Activated effector memory CD4-positive, alpha-beta T cell treated with Interleukin-2 at 50 U/mL for 16 hours (primary cell): ENCODE results near the gene TSPY8.
"Not testable (repeated sequence)": the region's sequence is repeated elsewhere in the genome, so short reads cannot be mapped to it uniquely, and the experiment has no call there.

Source experiments
- DNase-seq: peaks from one replicate; pipeline ENCODE4 v3.0.0-alpha.2; 2020

TSPY8 gene

GRCh38 chrY:9357497-9357896 lies at the start of gene TSPY8:
Gene TSPY8, plus strand, starts transcription at chrY:9357797. Its CDS starts 46 bp downstream, at chrY:9357843.
- DNase-seq = not testable (repeated sequence)

GRCh38 chrY:9320996-9321395 lies 36.6 kb upstream of the TSPY8 start:
- no peak for DNase-seq

GRCh38 chrY:9337164-9337563 lies 20.4 kb upstream of the TSPY8 start, which contains the start of gene TSPY4:
Gene TSPY4, plus strand, starts transcription at chrY:9337464. Its CDS starts 46 bp downstream, at chrY:9337510.
- not testable (repeated sequence) for DNase-seq

- DNase-seq = not testable (repeated sequence)
These were observed 38.9 kb downstream of the TSPY8 start for GRCh38 chrY:9396527-9396926.

- not testable (repeated sequence) for DNase-seq
These were observed 40.5 kb downstream of the TSPY8 start, which contains the start of gene TSPY3 for GRCh38 chrY:9398121-9398520. Gene TSPY3, plus strand, starts transcription at chrY:9398421. Its CDS starts 46 bp downstream, at chrY:9398467.
